Coronary artery (tissue), 2 donors: Measurements from ENCODE around the gene IGF2R.

Source experiments
- DNase-seq: peaks from one replicate; pipeline ENCODE4 v3.0.0-alpha.2; 2017; ENCODE audit warnings: low spot score
- H3K27ac ChIP-seq, 2 donors: fragments of 200-600 bp; sonication (generic); one replicate each; pipeline ENCODE4 v1.5.1; 2016 to 2019
- H3K4me3 ChIP-seq: fragments of 200-600 bp; sonication (generic); 2 replicates; pipeline ENCODE4 v1.5.1; 2016; ENCODE audit warnings: mild to moderate bottlenecking, moderate library complexity
- CTCF ChIP-seq: fragments of 200-600 bp; sonication (generic); IDR thresholded peaks from one replicate; pipeline ENCODE4 v1.5.1; 2019; ENCODE audit warnings: antibody characterized with exemption

Gene IGF2R

GRCh38 chr6:160142115-160142715 lies 173.3 kb downstream of the IGF2R start:
- Histone ChIP-seq H3K4me3 (no peak overlapping the region), H3K27ac (peak overlapping the region; percentile 89 to 94)
- TF ChIP-seq CTCF, result no peak
- DNase-seq, result no peak

- Histone ChIP-seq H3K27ac (peak overlapping the region; percentile 44 to 61), H3K4me3 (no peak overlapping the region)
- DNase-seq, result no peak
- TF ChIP-seq CTCF, result no peak
Observed at GRCh38 chr6:160146454-160147145, 177.7 kb downstream of the IGF2R start.

GRCh38 chr6:160147146-160147536 lies 178.3 kb downstream of the IGF2R start:
- TF ChIP-seq CTCF, result no peak
- DNase-seq, result no peak

GRCh38 chr6:160154471-160154870 lies 185.6 kb downstream of the IGF2R start:
- no peak overlapping the region for H3K27ac ChIP-seq
- TF ChIP-seq CTCF, result no peak
- no peak for DNase-seq
- no peak overlapping the region for H3K4me3 ChIP-seq

More at GRCh38 chr6:160147146-160147536, 178.3 kb downstream of the IGF2R start:
- peak overlapping the region; percentile 44 to 61 for H3K27ac ChIP-seq
- H3K4me3 ChIP-seq, result no peak overlapping the region

- no peak for TF ChIP-seq CTCF
- no peak overlapping the region for H3K27ac ChIP-seq
- H3K4me3 ChIP-seq, result no peak overlapping the region
- DNase-seq, result no peak
Observed at GRCh38 chr6:160156842-160157241, 188.0 kb downstream of the IGF2R start.

- H3K4me3 ChIP-seq, result no peak overlapping the region
- no peak for DNase-seq
- H3K27ac ChIP-seq, result no peak overlapping the region
- TF ChIP-seq CTCF, result no peak
Observed at GRCh38 chr6:160160450-160160849, 191.6 kb downstream of the IGF2R start.
